Keratinocyte (primary cell): ENCODE data around the gene ERC2. TPM values are rescaled to one million over a fixed set of nuclear protein-coding genes. Genes with fewer than 3 reads are reported as not detected.

Experiments
- DNase-seq: peaks from one replicate; pipeline ENCODE4 v3.0.0-alpha.2; 2011; ENCODE audit warnings: low read depth, missing footprints, low spot score
- FAIRE-seq: peaks from 2 replicates; lab custom pipeline; 2011; peaks lifted over from hg19 to GRCh38; lab: Jason Lieb, UNC
- H2AFZ ChIP-seq: 2 replicates; pipeline ENCODE4 v1.6.0; 2012; ENCODE audit warnings: low read length, control low read depth, inconsistent platforms; ENCODE audit not compliant: control insufficient read depth
- H3K27ac ChIP-seq: 2 replicates; pipeline ENCODE4 v1.5.1; 2011; ENCODE audit warnings: low read length; ENCODE audit not compliant: control insufficient read depth, insufficient read depth
- H3K27me3 ChIP-seq: 3 replicates; pipeline ENCODE4 v1.6.0; 2011; ENCODE audit warnings: low read length; ENCODE audit not compliant: control insufficient read depth, insufficient read depth; ENCODE audit errors: extremely low read depth
- H3K36me3 ChIP-seq, 2 experiments: 2 replicates in 1 of 2; 3 replicates in 1 of 2; pipeline ENCODE4 v1.5.1; 2011; ENCODE audit warnings: low read length in 2 of 2, mild to moderate bottlenecking in 1 of 2; ENCODE audit not compliant: control insufficient read depth in 2 of 2, insufficient read depth in 2 of 2; ENCODE audit errors: extremely low read depth in 1 of 2
- H3K4me1 ChIP-seq: 3 replicates; pipeline ENCODE4 v1.5.1; 2011; ENCODE audit warnings: low read length; ENCODE audit not compliant: control insufficient read depth, insufficient read depth; ENCODE audit errors: extremely low read depth
- H3K4me2 ChIP-seq: 3 replicates; pipeline ENCODE4 v1.6.0; 2011; ENCODE audit warnings: low read depth, low read length; ENCODE audit not compliant: control insufficient read depth, insufficient read depth; ENCODE audit errors: extremely low read depth
- H3K4me3 ChIP-seq, 3 experiments: fragments of 200-600 bp in 1 of 3; sonication (generic) in 1 of 3; 2 replicates in 2 of 3; 3 replicates in 1 of 3; pipeline ENCODE4 v1.5.1; 2011 to 2016; ENCODE audit warnings: low read length in 3 of 3, mild to moderate bottlenecking in 3 of 3, control low read depth in 2 of 3, inconsistent platforms in 1 of 3, low read depth in 1 of 3, mixed read lengths in 1 of 3, mixed run types in 1 of 3, moderate library complexity in 1 of 3; ENCODE audit not compliant: control insufficient read depth in 2 of 3, insufficient read depth in 2 of 3; ENCODE audit errors: extremely low read depth in 1 of 3
- H3K79me2 ChIP-seq: 2 replicates; pipeline ENCODE4 v1.6.0; 2012; ENCODE audit warnings: low read length; ENCODE audit not compliant: control insufficient read depth, insufficient read depth
- H3K9ac ChIP-seq: 3 replicates; pipeline ENCODE4 v1.6.0; 2011; ENCODE audit warnings: low read length; ENCODE audit not compliant: control insufficient read depth, insufficient read depth; ENCODE audit errors: extremely low read depth
- H3K9me1 ChIP-seq: 3 replicates; pipeline ENCODE4 v1.6.0; 2011; ENCODE audit warnings: low read length; ENCODE audit not compliant: control insufficient read depth, insufficient read depth; ENCODE audit errors: extremely low read depth
- H3K9me3 ChIP-seq: 2 replicates; pipeline ENCODE4 v1.5.1; 2012; ENCODE audit warnings: low read depth, low read length; ENCODE audit not compliant: control insufficient read depth
- H4K20me1 ChIP-seq: 3 replicates; pipeline ENCODE4 v1.6.0; 2011; ENCODE audit warnings: low read length; ENCODE audit not compliant: control insufficient read depth, insufficient read depth; ENCODE audit errors: extremely low read depth
- CTCF ChIP-seq, 3 experiments: IDR thresholded peaks in 1 of 3; conservative IDR thresholded peaks in 1 of 3; optimal IDR thresholded peaks in 1 of 3; 2 replicates in 2 of 3; 3 replicates in 1 of 3; pipeline versions ENCODE3 to v1.5.1; 2011; ENCODE audit warnings: low read length in 3 of 3, mild to moderate bottlenecking in 3 of 3, moderate library complexity in 2 of 3, control low read depth in 1 of 3, inconsistent platforms in 1 of 3; ENCODE audit not compliant: insufficient read depth in 2 of 3; ENCODE audit errors: extremely low read depth in 1 of 3
- EZH2 ChIP-seq: IDR thresholded peaks from one replicate; pipeline ENCODE4 v1.6.1; 2012; ENCODE audit warnings: inconsistent platforms, mild to moderate bottlenecking, low read length, moderate library complexity
- dilution Hi-C: fragments of 300-500 bp; cut with MboI; formaldehyde crosslinking; loops from one replicate; pipeline ENCODE4 v1.7.0; 2020; ENCODE audit warnings: low sequenced_read_pairs; ENCODE audit not compliant: extremely low pct_ligation_motif_present
- polyA plus RNA-seq, 5 experiments: library from polyadenylated mRNA; depleted of rRNA in 3 of 5; stranded (reverse) in 3 of 5; stranded (forward) in 1 of 5; unstranded in 1 of 5; fragments of >200 nt; gene quantifications; 1 replicate in 1 of 5; 2 replicates in 3 of 5; 3 replicates in 1 of 5; pipeline versions ENCODE4 v1.2.1 to v1.2.3, GENCODE V29; 2011 to 2012; ENCODE audit warnings: missing spikeins in 2 of 5, low read depth in 1 of 5, low replicate concordance in 1 of 5

Gene ERC2
- polyA plus RNA-seq, 1 donor (not counting 4 experiments of a cell fraction or from before 2014, with no cell fraction given): 0.08 TPM

GRCh38 chr3:56125358-56126005 lies 342.8 kb downstream of the ERC2 start:
- Histone ChIP-seq H4K20me1 (no peaks in the 10 kb centered on the region), H3K27ac (no peak overlapping the region), H3K36me3 (no peaks in the 10 kb centered on the region), H3K9ac (no peak overlapping the region), H3K9me1 (no peaks in the 10 kb centered on the region), H3K79me2 (no peaks in the 10 kb centered on the region), H3K27me3 (no peaks in the 10 kb centered on the region), H3K4me3 (no peak overlapping the region), H3K4me1 (peaks cover 4% of the 10 kb centered on the region), H2AFZ (no peak overlapping the region), H3K4me2 (no peak overlapping the region), H3K9me3 (no peaks in the 10 kb centered on the region)
- TF ChIP-seq EZH2 (no peak), CTCF (optimal IDR thresholded peaks at IDR 0.05 in 1 of 3, IDR thresholded peaks at IDR 0.05 in 1 of 3, conservative IDR thresholded peaks at IDR 0.05 in 1 of 3; ENCODE audit: extremely low read depth in 1 of 3, insufficient read depth in 2 of 3, low read length in 3 of 3) (no peak)
- DNase-seq (no peak), FAIRE-seq (peak; percentile 65)
- dilution Hi-C loops: no loop called here

GRCh38 chr3:56124546-56124945 lies 343.7 kb downstream of the ERC2 start:
- Histone ChIP-seq H3K27me3 (no peaks in the 10 kb centered on the region), H3K4me2 (no peak overlapping the region), H4K20me1 (no peaks in the 10 kb centered on the region), H3K9ac (no peak overlapping the region), H3K4me1 (peaks cover 7% of the 10 kb centered on the region), H3K36me3 (no peaks in the 10 kb centered on the region), H3K79me2 (no peaks in the 10 kb centered on the region), H2AFZ (no peak overlapping the region), H3K9me1 (no peaks in the 10 kb centered on the region), H3K4me3 (no peak overlapping the region), H3K27ac (no peak overlapping the region), H3K9me3 (no peaks in the 10 kb centered on the region)
- dilution Hi-C loops: no loop called here
- no peak for FAIRE-seq
- no peak for DNase-seq
- TF ChIP-seq CTCF (optimal IDR thresholded peaks at IDR 0.05 in 1 of 3, IDR thresholded peaks at IDR 0.05 in 1 of 3, conservative IDR thresholded peaks at IDR 0.05 in 1 of 3; ENCODE audit: extremely low read depth in 1 of 3, insufficient read depth in 2 of 3, low read length in 3 of 3) (no peak), EZH2 (no peak)
